ENCODE data around the gene ALDOC. TPM values are rescaled to one million over a fixed set of nuclear protein-coding genes. Genes with fewer than 3 reads are reported as not detected.
"Not testable (repeated sequence)": the region's sequence is repeated elsewhere in the genome, so short reads cannot be mapped to it uniquely, and the experiment has no call there.

Gene ALDOC
- total RNA-seq, 2 experiments from 2014 or later: 61.4 to 63.4 TPM

GRCh38 chr17:28610376-28610775, 33.7 kb upstream of the ALDOC start:
- Mint-ChIP-seq H3K4me3 (no peak overlapping the region), H3K36me3 (ENCODE audit: low read depth) (peaks cover 26% of the 10 kb centered on the region), H3K27ac (no peak overlapping the region), H3K27me3 (no peaks in the 10 kb centered on the region), H3K9me3 (no peaks in the 10 kb centered on the region), H3K4me1 (peaks cover 3% of the 10 kb centered on the region)
- ChIA-PET POLR2A (interaction anchor here (0.6 kb wide), 1 partner anchor 9 kb away, joined by 3 read pairs; no protein-coding TSS in a partner anchor), CTCF (interaction anchor here (0.6 to 1.7 kb wide), 8 partner anchors 9 to 947 kb away, joined by 3 to 6 read pairs (median 4); no protein-coding TSS in a partner anchor)
- DNase-seq: no peak

- H3K36me3 Mint-ChIP-seq (ENCODE audit: low read depth); POLR2A ChIA-PET; H3K27me3 Mint-ChIP-seq; H3K27ac Mint-ChIP-seq; DNase-seq; CTCF ChIA-PET; H3K9me3 Mint-ChIP-seq; H3K4me3 Mint-ChIP-seq: not testable (repeated sequence)
- H3K4me1 Mint-ChIP-seq: peaks cover 10% of the 10 kb centered on the region
Measured at GRCh38 chr17:28604031-28604430, 27.3 kb upstream of the ALDOC start.

GRCh38 chr17:28599311-28600184, 22.9 kb upstream of the ALDOC start:
- peak overlapping the region; percentile 88 for H3K4me3 Mint-ChIP-seq
- DNase-seq: peak; percentile 52
- H3K9me3 Mint-ChIP-seq: no peaks in the 10 kb centered on the region
- POLR2A ChIA-PET: interaction anchor here (0.6 to 1.4 kb wide), 3 partner anchors 19 to 120 kb away, joined by 3 to 4 read pairs (median 4); partner anchors contain the start of gene RPL23A
- H3K36me3 Mint-ChIP-seq (ENCODE audit: low read depth): peaks cover 13% of the 10 kb centered on the region
- peak overlapping the region; percentile 93 for H3K27ac Mint-ChIP-seq
- H3K27me3 Mint-ChIP-seq: no peaks in the 10 kb centered on the region
- peaks cover 25% of the 10 kb centered on the region for H3K4me1 Mint-ChIP-seq
- CTCF ChIA-PET: interaction anchor here (0.7 to 2.3 kb wide), 4 partner anchors 21 to 31 kb away, joined by 3 to 8 read pairs (median 4); partner anchors contain the start of genes ALDOC and PIGS

DNA sequence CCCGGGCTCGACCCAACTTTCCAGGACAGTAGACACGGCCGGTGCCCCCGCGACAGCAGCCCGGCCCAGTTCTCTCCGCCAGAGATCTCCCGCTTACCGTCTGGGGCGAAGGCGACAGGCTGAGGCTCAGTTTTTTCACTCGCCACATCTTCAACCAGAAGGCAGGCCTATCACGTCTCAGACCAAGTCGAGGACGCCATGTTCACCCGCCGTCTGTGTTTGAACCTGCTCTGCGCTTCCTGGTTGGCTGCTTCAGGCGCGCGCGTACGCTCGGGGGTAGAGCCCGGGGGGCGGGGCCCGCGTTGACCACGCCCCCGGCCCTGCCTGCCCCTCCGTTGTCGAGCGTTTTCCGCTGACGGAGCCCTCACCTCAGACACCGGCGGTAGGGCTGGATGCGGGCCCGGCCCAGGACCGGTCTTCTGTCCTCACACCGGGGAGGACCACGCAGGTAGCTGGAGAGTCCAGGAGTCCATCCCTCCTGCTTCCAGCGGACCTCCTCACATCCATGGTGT, 22.2 kb upstream of the ALDOC start, which contains the start of gene SPAG5:
Gene SPAG5, minus strand, starts transcription at position 227 of the 512 bp plus-strand sequence. Its CDS starts 79 bp downstream, at position 148.
- POLR2A ChIA-PET: interaction anchor here (1.4 kb wide), 1 partner anchor 50 kb away, joined by 3 read pairs; no protein-coding TSS in a partner anchor
- no peaks in the 10 kb centered on the region for H3K27me3 Mint-ChIP-seq
- DNase-seq: peak; percentile 95
- H3K9me3 Mint-ChIP-seq: no peaks in the 10 kb centered on the region
- peaks cover 15% of the 10 kb centered on the region for H3K36me3 Mint-ChIP-seq (ENCODE audit: low read depth)
- peak within 1 kb of the TSS; percentile 88 for H3K4me3 Mint-ChIP-seq
- CTCF ChIA-PET: interaction anchor here (0.7 to 1.9 kb wide), 4 partner anchors 11 to 31 kb away, joined by 3 to 4 read pairs (median 4); partner anchors contain the start of gene ALDOC
- peak within 1 kb of the TSS; percentile 93 for H3K27ac Mint-ChIP-seq
- H3K4me1 Mint-ChIP-seq: peaks cover 25% of the 10 kb centered on the region

DNA sequence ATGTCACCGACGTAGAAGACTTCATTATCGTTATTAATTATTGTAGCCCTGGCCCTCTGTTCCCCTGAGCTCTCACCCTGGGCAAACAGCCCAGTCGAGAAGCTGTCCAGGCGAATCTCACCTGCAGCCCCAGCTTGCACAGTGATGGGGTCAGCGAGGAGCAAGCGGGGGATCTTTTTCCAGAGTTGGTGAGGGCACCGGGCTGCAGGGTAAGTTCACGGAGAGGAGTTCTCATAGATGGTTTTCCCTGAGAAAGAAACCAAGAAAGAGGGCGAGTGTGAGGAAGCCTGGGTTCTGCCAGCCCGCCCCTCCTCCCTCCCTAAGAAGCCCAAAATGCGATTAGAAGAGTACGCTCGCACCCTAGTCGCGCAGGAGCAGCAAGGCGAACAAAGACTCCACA, 21.7 kb upstream of the ALDOC start:
- peaks cover 16% of the 10 kb centered on the region for H3K36me3 Mint-ChIP-seq (ENCODE audit: low read depth)
- POLR2A ChIA-PET: interaction anchor here (0.7 to 1.4 kb wide), 2 partner anchors 15 to 49 kb away, joined by 3 read pairs; no protein-coding TSS in a partner anchor

GRCh38 chr17:28597606-28598383, 21.1 kb upstream of the ALDOC start:
- no peaks in the 10 kb centered on the region for H3K9me3 Mint-ChIP-seq
- H3K27ac Mint-ChIP-seq: peak overlapping the region; percentile 93
- H3K27me3 Mint-ChIP-seq: no peaks in the 10 kb centered on the region
- peaks cover 18% of the 10 kb centered on the region for H3K36me3 Mint-ChIP-seq (ENCODE audit: low read depth)
- DNase-seq: no peak
- ChIA-PET POLR2A (interaction anchor here (0.7 kb wide), 1 partner anchor 14 kb away, joined by 3 read pairs; no protein-coding TSS in a partner anchor), CTCF (interaction anchor here (0.8 to 1.9 kb wide), 3 partner anchors 12 to 19 kb away, joined by 4 read pairs; no protein-coding TSS in a partner anchor)
- H3K4me1 Mint-ChIP-seq: peaks cover 28% of the 10 kb centered on the region
- peak overlapping the region; percentile 88 for H3K4me3 Mint-ChIP-seq

More for the DNA sequence above, 21.7 kb upstream of the ALDOC start:
- H3K9me3 Mint-ChIP-seq: no peaks in the 10 kb centered on the region
- peak overlapping the region; percentile 93 for H3K27ac Mint-ChIP-seq
- H3K27me3 Mint-ChIP-seq: no peaks in the 10 kb centered on the region
- CTCF ChIA-PET: interaction anchor here (0.8 to 1.9 kb wide), 3 partner anchors 12 to 20 kb away, joined by 4 read pairs; no protein-coding TSS in a partner anchor
- H3K4me1 Mint-ChIP-seq: peaks cover 25% of the 10 kb centered on the region
- H3K4me3 Mint-ChIP-seq: peak overlapping the region; percentile 88
- DNase-seq: no peak

GRCh38 chr17:28592260-28592659, 15.6 kb upstream of the ALDOC start:
- no peaks in the 10 kb centered on the region for H3K9me3 Mint-ChIP-seq
- ChIA-PET CTCF (interaction anchor here (1.4 to 2.4 kb wide), 2 partner anchors 14 to 19 kb away, joined by 3 to 12 read pairs; partner anchors contain the start of gene ALDOC), POLR2A (no interaction called here)
- peaks cover 7% of the 10 kb centered on the region for H3K4me1 Mint-ChIP-seq
- no peak for DNase-seq
- H3K4me3 Mint-ChIP-seq: no peak overlapping the region
- no peaks in the 10 kb centered on the region for H3K27me3 Mint-ChIP-seq
- H3K27ac Mint-ChIP-seq: no peak overlapping the region
- H3K36me3 Mint-ChIP-seq (ENCODE audit: low read depth): peaks cover 34% of the 10 kb centered on the region

- Mint-ChIP-seq H3K4me3 (no peak overlapping the region), H3K27me3 (no peaks in the 10 kb centered on the region), H3K9me3 (no peaks in the 10 kb centered on the region), H3K36me3 (ENCODE audit: low read depth) (peaks cover 32% of the 10 kb centered on the region), H3K4me1 (peaks cover 2% of the 10 kb centered on the region), H3K27ac (peak overlapping the region; percentile 31)
- ChIA-PET POLR2A (no interaction called here), CTCF (interaction anchor here (0.6 to 2.0 kb wide), 2 partner anchors 9 to 671 kb away, joined by 4 to 6 read pairs; partner anchors contain the start of gene ALDOC)
- no peak for DNase-seq
Measured at GRCh38 chr17:28585851-28586250, 9.2 kb upstream of the ALDOC start.

DNA sequence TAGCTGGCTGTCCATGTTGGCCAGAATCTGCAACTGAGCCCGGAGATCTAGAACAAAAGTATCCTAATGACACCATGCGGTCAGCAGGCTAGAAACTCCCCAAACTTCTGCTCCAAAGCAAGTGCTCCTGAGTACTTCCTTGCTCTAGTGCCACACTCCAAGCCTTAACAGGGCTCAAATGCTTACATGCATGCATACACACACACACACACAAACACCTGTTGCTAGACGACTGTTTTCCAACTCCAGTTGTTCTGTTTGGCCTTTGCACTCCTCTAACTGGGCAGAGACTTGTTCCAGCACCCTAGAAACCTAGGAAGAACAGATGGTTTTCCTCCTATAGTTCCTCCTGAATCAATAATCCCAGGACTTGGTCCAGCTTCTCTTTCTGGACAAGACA, 7.7 kb upstream of the ALDOC start:
- no peak for DNase-seq
- Mint-ChIP-seq H3K36me3 (ENCODE audit: low read depth) (peaks cover 42% of the 10 kb centered on the region), H3K27ac (no peak overlapping the region), H3K4me1 (peaks cover 14% of the 10 kb centered on the region), H3K9me3 (no peaks in the 10 kb centered on the region), H3K27me3 (no peaks in the 10 kb centered on the region), H3K4me3 (no peak overlapping the region)
- ChIA-PET POLR2A (no interaction called here), CTCF (no interaction called here)

DNA sequence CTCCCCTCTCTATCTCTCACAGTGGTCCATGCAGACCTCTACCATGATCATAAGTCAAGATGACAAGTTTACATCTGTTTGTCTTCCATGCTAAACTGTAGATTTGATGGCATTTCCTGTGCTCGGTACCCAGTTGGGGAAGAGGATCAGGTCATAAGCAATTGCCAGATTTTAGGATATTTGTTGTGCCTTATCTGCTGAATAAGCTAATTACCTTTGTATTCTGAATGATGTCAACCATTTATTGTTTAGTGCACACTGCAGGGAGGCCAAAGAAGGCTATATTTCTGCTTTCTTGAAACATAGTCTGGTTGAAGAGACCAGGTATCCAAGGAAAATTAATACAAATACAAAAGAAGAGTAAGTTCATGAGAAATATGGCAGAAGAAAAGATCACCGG, 5.8 kb upstream of the ALDOC start:
- H3K9me3 Mint-ChIP-seq: no peaks in the 10 kb centered on the region
- POLR2A ChIA-PET: no interaction called here
- CTCF ChIA-PET: interaction anchor here (1.2 to 1.3 kb wide), 2 partner anchors 9 to 15 kb away, joined by 4 read pairs; no protein-coding TSS in a partner anchor
- no peaks in the 10 kb centered on the region for H3K27me3 Mint-ChIP-seq
- peaks cover 49% of the 10 kb centered on the region for H3K36me3 Mint-ChIP-seq (ENCODE audit: low read depth)
- no peak overlapping the region for H3K27ac Mint-ChIP-seq
- H3K4me1 Mint-ChIP-seq: peaks cover 22% of the 10 kb centered on the region
- DNase-seq: no peak
- no peak overlapping the region for H3K4me3 Mint-ChIP-seq

DNA sequence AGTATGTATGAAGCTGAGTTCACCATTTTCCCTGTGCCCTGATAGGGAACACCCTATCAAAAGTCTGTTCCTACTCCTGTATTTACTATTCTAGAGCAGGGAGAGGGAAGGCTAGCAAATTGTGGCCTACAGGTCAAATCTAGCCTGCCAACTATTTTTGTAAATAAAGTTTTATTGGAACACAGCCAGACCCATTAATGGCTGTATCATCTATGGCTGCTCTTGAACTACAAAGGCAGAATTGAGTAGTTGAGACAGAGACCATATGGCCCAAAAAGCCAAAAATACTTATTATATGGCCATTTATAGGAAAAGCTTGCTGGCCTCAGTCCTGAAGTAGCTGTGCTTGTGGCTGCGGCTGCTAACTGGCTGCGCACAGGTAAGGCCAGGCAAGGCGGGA, 4.3 kb upstream of the ALDOC start:
- H3K27ac Mint-ChIP-seq: no peak overlapping the region
- CTCF ChIA-PET: no interaction called here

GRCh38 chr17:28579526-28579925, 2.8 kb upstream of the ALDOC start:
- H3K27me3 Mint-ChIP-seq: no peaks in the 10 kb centered on the region
- ChIA-PET CTCF (interaction anchor here (1.4 to 3.1 kb wide), 2 partner anchors 12 to 76 kb away, joined by 3 to 12 read pairs; no protein-coding TSS in a partner anchor), POLR2A (no interaction called here)
- H3K4me1 Mint-ChIP-seq: peaks cover 46% of the 10 kb centered on the region
- DNase-seq: no peak
- H3K4me3 Mint-ChIP-seq: no peak overlapping the region
- H3K9me3 Mint-ChIP-seq: no peaks in the 10 kb centered on the region
- H3K27ac Mint-ChIP-seq: no peak overlapping the region
- peaks cover 41% of the 10 kb centered on the region for H3K36me3 Mint-ChIP-seq (ENCODE audit: low read depth)

More for the DNA sequence above, 4.3 kb upstream of the ALDOC start:
- peaks cover 48% of the 10 kb centered on the region for H3K36me3 Mint-ChIP-seq (ENCODE audit: low read depth)
- H3K4me3 Mint-ChIP-seq: no peak overlapping the region
- DNase-seq: no peak
- peaks cover 35% of the 10 kb centered on the region for H3K4me1 Mint-ChIP-seq
- H3K9me3 Mint-ChIP-seq: no peaks in the 10 kb centered on the region
- H3K27me3 Mint-ChIP-seq: no peaks in the 10 kb centered on the region
- POLR2A ChIA-PET: interaction anchor here (0.5 to 0.6 kb wide), 2 partner anchors 19 to 30 kb away, joined by 3 to 4 read pairs; no protein-coding TSS in a partner anchor

Measured in activated CD4-positive, alpha-beta T cell treated with anti-CD3 and anti-CD28 coated beads, Interleukin-2, amount 10 ng/mL, durations not matched to agents 7 days and 5 days (primary cell).